Right lobe of liver (tissue), 5 donors: Measurements from ENCODE around the gene DCHS2. TPM values are rescaled to one million over a fixed set of nuclear protein-coding genes. Genes with fewer than 3 reads are reported as not detected.

ENCODE experiments used
- total RNA-seq, 6 experiments: library from RNA; depleted of rRNA in 2 of 6; stranded (reverse); fragments of >200 nt in 2 of 6; fragmentation: NEBNext Ultra II Directional in 3 of 6; extraction: Animal tissue kit (Norgen Biotek cat#: 25700) in 3 of 6; gene quantifications; one replicate each; pipeline versions ENCODE4 v1.1.0 to v1.2.4, GENCODE V29; 2016 to 2023
- donor health status: DM: no; HTN: no; CAD: no.
- donor health status: DM: no; HTN: no; CAD: no.
- donor health status: DM: no; HTN: yes; CAD: no.
- donor health status: DM: no; HTN: yes; CAD: no.

DCHS2 gene
- total RNA-seq, 6 experiments from 2014 or later: 0.07 to 0.37 (median 0.12) TPM; not detected in 1

Other genes starting within 250 kb of the DCHS2 start
- 10 to 100 TPM; 33.1 to 55.8 (median 39.2) TPM for gene PLRG1, start 58.6 kb upstream of the DCHS2 start, total RNA-seq
- gene FGB, start 71.2 kb upstream of the DCHS2 start, total RNA-seq: over 10,000 TPM in 5 of 6 experiments, 1,000 to 10,000 TPM in 1; 6,080 to 16,362 (median 11,864) TPM
- gene FGA, start 98.9 kb upstream of the DCHS2 start, total RNA-seq: over 10,000 TPM in 5 of 6 experiments, 1,000 to 10,000 TPM in 1; 8,384 to 20,319 (median 15,496) TPM
- over 10,000 TPM in 4 of 6 experiments, 1,000 to 10,000 TPM in 2; 5,578 to 14,578 (median 13,052) TPM for gene FGG, start 120.9 kb upstream of the DCHS2 start, total RNA-seq